Upper lobe of right lung (tissue), 1 donor: Measurements from ENCODE around the gene B3GNT5. TPM values are rescaled to one million over a fixed set of nuclear protein-coding genes. Genes with fewer than 3 reads are reported as not detected.

ENCODE experiments used
- ATAC-seq: fragments of 200-7000 bp; cut with Tn5 transposase; one replicate; pipeline ENCODE4 v1.9.1; 2020; ENCODE audit warnings: mild to moderate bottlenecking, moderate library complexity
- DNase-seq: peaks from one replicate; pipeline ENCODE4 v3.0.0-alpha.2; 2020
- H3K27ac ChIP-seq: fragments of 200-600 bp; one replicate; pipeline ENCODE4 v1.8.0; 2022
- H3K27me3 ChIP-seq: fragments of 200-600 bp; one replicate; pipeline ENCODE4 v1.8.0; 2022; ENCODE audit warnings: mild to moderate bottlenecking
- H3K36me3 ChIP-seq: fragments of 200-600 bp; one replicate; pipeline ENCODE4 v1.8.0; 2022
- H3K4me1 ChIP-seq: fragments of 200-600 bp; one replicate; pipeline ENCODE4 v1.8.0; 2022
- H3K4me3 ChIP-seq: fragments of 200-600 bp; one replicate; pipeline ENCODE4 v1.8.0; 2022; ENCODE audit warnings: mild to moderate bottlenecking
- H3K9me3 ChIP-seq: fragments of 200-600 bp; one replicate; pipeline ENCODE4 v1.8.0; 2022
- CTCF ChIP-seq: fragments of 200-600 bp; IDR thresholded peaks from one replicate; pipeline ENCODE4 v1.8.0; 2022; ENCODE audit warnings: antibody characterized with exemption
- intact Hi-C: fragments of 100-400 bp; cut with DNase I; formaldehyde crosslinking; loops from one replicate; pipeline ENCODE4 v1.11.0; 2022
- total RNA-seq: library from RNA; stranded (reverse); fragmentation: NEBNext Ultra II Directional; extraction: Animal tissue kit (Norgen Biotek cat#: 25700); gene quantifications from one replicate; pipeline ENCODE4 v1.2.1, GENCODE V29; 2021
- donor health status: DM: no; HTN: yes; CAD: no; lungs with severe emphysema.

Gene B3GNT5
- total RNA-seq, 1 donor from 2014 or later = 31.0 TPM

GRCh38 chr3:183293966-183294365 is 40.9 kb downstream of the B3GNT5 start:
- Histone ChIP-seq H3K4me1 (peaks cover 5% of the 10 kb centered on the region), H3K27ac (no peak overlapping the region), H3K9me3 (no peaks in the 10 kb centered on the region), H3K36me3 (no peaks in the 10 kb centered on the region), H3K4me3 (no peak overlapping the region), H3K27me3 (no peaks in the 10 kb centered on the region)
- TF ChIP-seq CTCF = no peak
- DNase-seq (no peak), ATAC-seq (no peak)
- intact Hi-C loops = no loop called here

GRCh38 chr3:183295211-183295610 is 42.2 kb downstream of the B3GNT5 start:
- ATAC-seq (peak; percentile 55), DNase-seq (no peak)
- no peaks in the 10 kb centered on the region for H3K27me3 ChIP-seq

DNA sequence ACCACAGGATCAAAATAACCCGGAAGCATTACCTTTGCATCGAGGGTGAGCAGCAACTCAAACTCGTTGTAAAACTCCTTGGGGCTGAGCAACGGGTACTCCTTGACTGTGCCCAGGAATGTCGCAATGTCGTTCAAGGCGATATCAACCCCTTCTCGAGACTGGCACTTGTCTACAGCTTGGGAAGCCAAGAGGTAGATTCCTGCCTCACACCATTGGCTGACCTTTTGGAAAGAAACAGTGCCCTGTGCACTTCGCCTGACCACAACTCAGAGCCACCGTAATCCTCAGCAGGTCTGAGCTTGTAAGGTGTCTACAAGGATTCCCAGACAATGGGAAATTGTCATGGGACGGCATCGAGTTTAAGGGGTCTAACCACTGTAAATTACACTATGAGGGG is 43.9 kb downstream of the B3GNT5 start:
- H3K27me3 ChIP-seq = no peaks in the 10 kb centered on the region
- H3K27ac ChIP-seq = no peak overlapping the region
- H3K4me3 ChIP-seq = no peak overlapping the region
- no peak for TF ChIP-seq CTCF
- H3K36me3 ChIP-seq = no peaks in the 10 kb centered on the region
- peaks cover 5% of the 10 kb centered on the region for H3K4me1 ChIP-seq
- intact Hi-C loops = no loop called here
- no peak for DNase-seq
- H3K9me3 ChIP-seq = no peaks in the 10 kb centered on the region
- peak; percentile 76 for ATAC-seq

More at GRCh38 chr3:183295211-183295610, 42.2 kb downstream of the B3GNT5 start:
- Histone ChIP-seq H3K27ac (no peak overlapping the region), H3K4me3 (no peak overlapping the region), H3K4me1 (peaks cover 5% of the 10 kb centered on the region), H3K36me3 (no peaks in the 10 kb centered on the region), H3K9me3 (no peaks in the 10 kb centered on the region)
- intact Hi-C loops = no loop called here
- no peak for TF ChIP-seq CTCF

GRCh38 chr3:183298701-183299153 is 45.7 kb downstream of the B3GNT5 start:
- Histone ChIP-seq H3K4me1 (peaks cover 5% of the 10 kb centered on the region), H3K9me3 (no peaks in the 10 kb centered on the region), H3K27ac (no peak overlapping the region), H3K36me3 (no peaks in the 10 kb centered on the region), H3K4me3 (no peak overlapping the region), H3K27me3 (no peaks in the 10 kb centered on the region)
- DNase-seq (peak; percentile 80), ATAC-seq (peak; percentile 78)
- intact Hi-C loops = no loop called here
- TF ChIP-seq CTCF = no peak

DNA sequence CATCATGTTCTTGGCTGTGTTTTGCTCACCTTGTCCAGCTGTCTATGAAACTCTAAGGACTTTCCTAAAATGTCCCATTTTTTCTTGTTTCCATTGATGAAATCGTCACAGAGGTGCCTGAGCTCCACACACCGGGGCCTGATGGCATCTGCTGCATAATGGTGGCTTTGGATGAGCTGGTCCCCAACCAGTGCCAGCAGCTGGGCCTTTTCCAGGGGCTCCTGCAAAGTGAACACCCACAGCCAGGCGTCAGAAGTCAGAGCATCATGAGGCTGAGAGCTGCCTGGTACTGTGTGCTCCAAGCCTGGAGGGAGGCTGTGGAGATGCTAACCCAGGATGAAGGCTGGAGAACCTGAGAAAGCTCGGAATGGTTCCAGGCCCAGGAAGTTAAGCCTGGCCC is 46.9 kb downstream of the B3GNT5 start:
- no peaks in the 10 kb centered on the region for H3K9me3 ChIP-seq
- ATAC-seq (no peak), DNase-seq (no peak)
- intact Hi-C loops = no loop called here
- H3K27ac ChIP-seq = no peak overlapping the region
- no peaks in the 10 kb centered on the region for H3K27me3 ChIP-seq
- H3K4me1 ChIP-seq = peaks cover 5% of the 10 kb centered on the region
- H3K4me3 ChIP-seq = no peak overlapping the region
- no peaks in the 10 kb centered on the region for H3K36me3 ChIP-seq
- no peak for TF ChIP-seq CTCF

DNA sequence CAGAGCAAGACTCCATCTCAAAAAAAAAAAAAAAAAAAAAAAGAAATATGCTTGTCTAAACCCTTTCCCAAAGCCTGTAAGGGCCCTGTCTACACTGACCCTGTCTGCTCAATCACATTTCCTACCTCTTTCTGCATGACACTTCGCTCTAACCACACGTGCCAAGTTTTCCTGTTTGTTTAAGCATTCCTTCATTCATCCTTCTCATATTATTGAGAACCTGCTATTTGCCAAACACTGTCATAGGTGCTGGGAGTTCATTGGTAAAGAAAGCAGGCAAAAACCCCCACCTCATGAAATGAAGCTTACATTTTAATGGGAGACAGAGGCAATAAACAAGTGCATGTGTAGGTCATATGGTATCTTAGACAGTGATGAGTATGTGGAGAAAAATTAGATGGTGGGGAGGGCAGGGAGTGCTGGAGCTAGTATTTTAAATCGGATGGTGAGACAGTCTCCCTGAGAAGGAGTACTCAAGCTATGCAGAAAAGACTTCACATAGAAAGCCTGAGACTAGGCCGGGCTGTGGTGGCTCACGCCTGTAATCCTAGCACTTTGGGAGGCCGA is 48.0 kb downstream of the B3GNT5 start:
- intact Hi-C loops = no loop called here

More for the DNA sequence above, 48.0 kb downstream of the B3GNT5 start:
- no peak for DNase-seq
- no peak for ATAC-seq
- H3K36me3 ChIP-seq = no peaks in the 10 kb centered on the region
- H3K27ac ChIP-seq = no peak overlapping the region
- no peaks in the 10 kb centered on the region for H3K9me3 ChIP-seq
- no peaks in the 10 kb centered on the region for H3K27me3 ChIP-seq
- TF ChIP-seq CTCF = no peak
- no peaks in the 10 kb centered on the region for H3K4me1 ChIP-seq
- H3K4me3 ChIP-seq = no peak overlapping the region
